GM13976 (cell line): Measurements from ENCODE around the gene TMEM198.

Source experiments
- DNase-seq: peaks from one replicate; pipeline ENCODE4 v3.0.0; 2012; ENCODE audit warnings: low spot score
- in situ Hi-C: fragments of 300-500 bp; cut with MboI; formaldehyde crosslinking; loops from one replicate; pipeline ENCODE4 v1.12.0; 2022; ENCODE audit warnings: low sequenced_read_pairs, mixed read lengths, inconsistent platforms; ENCODE audit not compliant: unreplicated experiment
- TF ChIP-seq, protein P1 (sequence below): IDR thresholded peaks from 2 replicates; pipeline ENCODE4 v1.5.1; 2012; ENCODE audit warnings: borderline replicate concordance, mild to moderate bottlenecking; ENCODE audit not compliant: insufficient read depth; ENCODE audit errors: extremely low read depth, missing control alignments, control extremely low read depth

The TMEM198 gene

DNA sequence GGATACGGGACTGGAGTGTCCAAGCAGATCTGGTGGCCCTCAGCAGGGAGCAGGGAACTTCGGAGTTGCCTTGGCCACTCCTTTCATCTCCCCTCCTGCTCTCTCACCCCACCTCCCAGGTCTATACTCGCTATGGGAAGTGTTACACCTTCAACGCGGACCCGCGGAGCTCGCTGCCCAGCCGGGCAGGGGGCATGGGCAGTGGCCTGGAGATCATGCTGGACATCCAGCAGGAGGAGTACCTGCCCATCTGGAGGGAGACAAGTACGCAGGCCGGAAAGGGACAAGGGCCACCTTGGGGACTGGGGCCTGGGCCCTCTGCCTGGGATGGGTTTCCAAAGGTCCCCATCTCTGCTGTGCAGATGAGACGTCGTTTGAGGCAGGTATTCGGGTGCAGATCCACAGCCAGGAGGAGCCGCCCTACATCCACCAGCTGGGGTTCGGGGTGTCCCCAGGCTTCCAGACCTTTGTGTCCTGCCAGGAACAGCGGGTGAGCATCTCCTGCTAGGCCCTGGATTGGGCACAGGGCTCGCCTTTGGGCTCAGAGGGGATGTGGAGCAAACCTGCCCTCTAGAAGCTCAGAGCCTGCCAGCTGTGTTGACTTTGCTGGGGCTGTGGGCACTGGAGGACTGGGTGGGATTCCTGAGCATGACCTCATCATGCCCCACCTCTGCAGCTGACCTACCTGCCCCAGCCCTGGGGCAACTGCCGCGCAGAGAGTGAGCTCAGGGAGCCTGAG lies 12.0 kb upstream of the TMEM198 start:
- in situ Hi-C loops, result loop anchor here (5.0 to 10.0 kb wide), 2 partner anchors 130 to 163 kb away; no protein-coding TSS in a partner anchor
- TF ChIP-seq, protein P1, sequence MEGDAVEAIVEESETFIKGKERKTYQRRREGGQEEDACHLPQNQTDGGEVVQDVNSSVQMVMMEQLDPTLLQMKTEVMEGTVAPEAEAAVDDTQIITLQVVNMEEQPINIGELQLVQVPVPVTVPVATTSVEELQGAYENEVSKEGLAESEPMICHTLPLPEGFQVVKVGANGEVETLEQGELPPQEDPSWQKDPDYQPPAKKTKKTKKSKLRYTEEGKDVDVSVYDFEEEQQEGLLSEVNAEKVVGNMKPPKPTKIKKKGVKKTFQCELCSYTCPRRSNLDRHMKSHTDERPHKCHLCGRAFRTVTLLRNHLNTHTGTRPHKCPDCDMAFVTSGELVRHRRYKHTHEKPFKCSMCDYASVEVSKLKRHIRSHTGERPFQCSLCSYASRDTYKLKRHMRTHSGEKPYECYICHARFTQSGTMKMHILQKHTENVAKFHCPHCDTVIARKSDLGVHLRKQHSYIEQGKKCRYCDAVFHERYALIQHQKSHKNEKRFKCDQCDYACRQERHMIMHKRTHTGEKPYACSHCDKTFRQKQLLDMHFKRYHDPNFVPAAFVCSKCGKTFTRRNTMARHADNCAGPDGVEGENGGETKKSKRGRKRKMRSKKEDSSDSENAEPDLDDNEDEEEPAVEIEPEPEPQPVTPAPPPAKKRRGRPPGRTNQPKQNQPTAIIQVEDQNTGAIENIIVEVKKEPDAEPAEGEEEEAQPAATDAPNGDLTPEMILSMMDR, result no peak
- no peak for DNase-seq

DNA sequence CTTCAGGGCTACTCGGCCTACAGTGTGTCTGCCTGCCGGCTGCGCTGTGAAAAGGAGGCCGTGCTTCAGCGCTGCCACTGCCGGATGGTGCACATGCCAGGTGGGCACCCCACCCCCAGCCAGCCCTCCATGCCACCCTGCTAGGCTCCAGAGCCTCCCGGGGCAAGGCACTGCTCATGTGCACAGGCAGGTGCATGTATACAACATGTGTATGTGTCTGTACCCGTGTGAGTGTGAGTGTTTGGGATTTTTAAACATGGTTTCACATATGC lies 11.5 kb upstream of the TMEM198 start:
- in situ Hi-C loops, result loop anchor here (5.0 to 10.0 kb wide), 2 partner anchors 130 to 162 kb away; no protein-coding TSS in a partner anchor
- TF ChIP-seq, protein P1, result no peak
- no peak for DNase-seq

DNA sequence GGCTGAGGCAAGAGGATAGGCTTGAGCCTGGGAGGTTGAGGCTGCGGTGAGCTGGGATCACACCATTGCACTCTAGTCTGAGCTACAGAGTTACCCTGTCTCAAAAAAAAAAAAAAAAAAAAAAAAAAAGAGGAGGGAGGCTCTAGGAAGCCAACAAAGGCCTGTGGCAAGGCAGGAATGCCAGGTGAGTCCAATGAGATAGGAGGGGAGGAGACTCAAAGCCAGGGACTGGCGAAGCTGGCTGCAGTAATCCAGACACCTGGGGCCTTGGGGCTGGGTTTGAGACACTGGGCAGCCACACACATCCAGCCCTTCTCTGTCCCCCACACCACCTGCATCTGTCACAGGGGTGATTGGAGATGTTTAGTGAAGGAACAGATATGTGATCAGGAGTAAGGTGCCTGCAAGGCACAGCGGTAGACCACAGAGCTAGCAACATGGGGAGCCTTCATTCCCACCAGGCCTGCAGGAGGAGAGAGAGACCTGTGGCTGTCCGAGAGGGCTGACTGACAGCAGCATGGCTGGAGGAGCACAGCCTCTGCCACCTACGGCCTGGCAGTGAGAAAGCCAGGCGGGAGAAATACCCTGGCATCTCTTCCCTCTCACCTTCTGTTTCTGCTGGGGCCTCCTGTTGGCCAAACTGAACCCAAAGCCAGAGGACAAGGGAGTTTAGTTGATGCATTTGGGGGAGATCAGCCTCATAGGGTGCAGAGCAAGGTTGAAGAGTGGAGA lies 9.7 kb upstream of the TMEM198 start:
- no peak for DNase-seq
- TF ChIP-seq, protein P1, result no peak
- in situ Hi-C loops, result loop anchor here (5.0 to 10.0 kb wide), 2 partner anchors 132 to 161 kb away; no protein-coding TSS in a partner anchor

DNA sequence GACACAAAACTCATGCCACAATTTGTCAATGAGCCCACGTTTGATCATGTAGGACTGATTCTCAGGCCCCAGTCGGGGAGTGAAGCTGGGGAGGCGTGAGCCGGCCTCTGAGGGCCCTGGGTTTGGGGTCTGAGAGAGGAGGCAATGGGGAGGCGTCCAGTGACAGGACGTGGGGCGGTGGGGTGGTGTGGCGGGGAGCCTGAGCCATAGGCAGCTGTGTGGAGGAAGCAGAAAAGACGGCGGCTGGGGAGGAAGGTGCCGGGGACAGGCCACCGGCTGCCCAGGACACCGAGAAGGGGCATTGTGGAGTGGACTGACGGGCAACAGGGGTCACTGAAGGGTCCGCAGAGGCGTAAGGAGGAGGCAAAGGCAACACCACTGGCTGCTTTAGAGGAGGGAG lies 7.4 kb upstream of the TMEM198 start:
- no peak for DNase-seq
- in situ Hi-C loops, result loop anchor here (10.0 kb wide), 1 partner anchor 158 kb away; no protein-coding TSS in a partner anchor
- TF ChIP-seq, protein P1, result no peak

DNA sequence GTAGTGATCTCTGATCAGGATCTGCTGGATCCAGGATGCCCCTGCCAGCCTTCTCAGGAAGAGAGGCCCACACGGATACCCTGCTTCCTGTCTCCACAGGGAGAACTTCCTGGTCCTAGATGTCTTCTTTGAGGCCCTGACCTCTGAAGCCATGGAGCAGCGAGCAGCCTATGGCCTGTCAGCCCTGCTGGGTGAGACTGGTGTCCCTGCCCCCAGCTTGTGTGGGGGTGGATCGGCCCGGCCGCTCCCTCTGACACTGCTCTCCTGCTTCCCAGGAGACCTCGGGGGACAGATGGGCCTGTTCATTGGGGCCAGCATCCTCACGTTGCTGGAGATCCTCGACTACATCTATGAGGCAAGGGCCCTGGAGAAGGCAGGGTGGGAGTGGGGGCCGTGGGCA lies 6.9 kb upstream of the TMEM198 start:
- DNase-seq, result no peak
- TF ChIP-seq, protein P1, result no peak
- in situ Hi-C loops, result loop anchor here (10.0 kb wide), 1 partner anchor 158 kb away; no protein-coding TSS in a partner anchor

DNA sequence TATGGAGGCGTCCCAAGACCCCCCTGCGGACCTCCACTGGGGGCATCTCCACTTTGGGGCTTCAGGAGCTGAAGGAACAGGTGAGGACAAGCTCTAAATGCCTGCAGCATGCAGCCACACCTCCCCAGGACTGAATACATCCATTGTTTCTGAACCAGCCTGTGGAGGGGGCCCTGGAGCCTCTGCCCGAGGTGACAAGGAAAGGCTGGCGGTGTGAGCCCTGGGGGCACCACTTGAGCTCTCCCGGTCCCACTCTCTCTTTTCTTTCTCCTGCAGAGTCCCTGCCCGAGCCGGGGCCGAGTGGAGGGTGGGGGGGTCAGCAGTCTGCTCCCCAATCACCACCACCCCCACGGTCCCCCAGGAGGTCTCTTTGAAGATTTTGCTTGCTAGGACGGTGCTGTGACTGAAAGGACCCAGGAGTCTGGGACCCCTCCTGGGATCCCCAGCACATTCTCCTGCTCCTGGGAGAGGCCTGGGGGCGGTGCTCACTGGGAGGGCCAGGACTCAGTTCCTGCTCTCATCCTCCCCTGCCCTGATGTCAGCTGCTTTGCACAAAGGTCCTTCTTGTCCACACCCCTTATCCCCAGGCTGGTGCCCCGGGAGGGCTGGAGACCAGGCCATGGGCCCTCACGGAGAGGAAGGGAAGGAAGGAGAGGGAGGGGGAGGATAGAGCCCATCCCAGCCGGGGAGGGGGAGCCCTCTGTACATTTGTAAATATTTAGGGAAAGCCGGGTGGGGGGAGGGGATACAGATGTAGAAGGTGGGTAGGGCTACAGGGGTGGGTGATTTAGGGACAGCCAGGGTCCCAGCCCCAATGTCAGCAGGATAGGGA lies 6.0 kb upstream of the TMEM198 start:
- TF ChIP-seq, protein P1, result no peak
- in situ Hi-C loops, result loop anchor here (10.0 kb wide), 1 partner anchor 157 kb away; no protein-coding TSS in a partner anchor
- no peak for DNase-seq
